Measurements from ENCODE around the gene PPIB.

Gene PPIB

DNA sequence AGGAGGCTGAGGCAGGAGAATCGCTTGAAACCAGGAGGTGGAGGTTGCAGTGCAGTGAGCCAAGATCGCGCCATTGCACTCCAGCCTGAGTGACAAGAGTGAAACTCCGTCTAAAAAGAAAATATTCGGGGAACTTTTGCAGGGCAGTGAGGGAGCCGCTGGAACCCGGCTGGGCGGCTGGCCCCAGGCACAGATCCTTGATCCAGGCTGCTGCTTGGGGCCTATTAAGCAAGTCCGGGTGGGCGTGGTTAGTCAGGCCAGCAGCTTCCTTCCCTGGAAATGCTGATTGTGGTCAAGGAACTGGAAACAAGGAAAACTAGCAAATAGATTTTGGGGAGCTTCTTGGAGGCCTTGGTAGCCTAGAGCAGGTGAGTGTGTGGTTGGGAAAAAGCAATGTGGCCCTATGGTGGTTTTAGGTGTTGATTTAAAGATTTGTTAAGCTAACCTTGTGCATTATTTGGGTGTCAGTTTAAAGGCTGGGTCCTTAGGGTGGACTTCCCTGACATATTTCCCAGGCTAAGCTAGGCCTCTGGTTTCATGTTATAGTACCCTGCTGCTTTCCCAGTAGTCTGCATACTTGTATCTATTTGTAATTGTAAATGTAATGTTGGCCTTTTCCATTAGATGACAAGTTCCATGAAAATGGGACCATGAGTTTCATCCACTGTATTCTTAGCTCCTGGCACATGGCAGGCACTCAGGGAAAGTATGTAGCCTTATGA lies 29.0 kb downstream of the PPIB start:
- no peak for DNase-seq
- H3K79me2 ChIP-seq (ENCODE audit: control insufficient read depth, insufficient read depth, low read length) = no peaks in the 10 kb centered on the region
- H3K18ac ChIP-seq (ENCODE audit: low read length) = no peak overlapping the region
- no CpG with 5 or more reads among the region's 10 CpGs for WGBS (ENCODE audit: extremely low coverage, insufficient coverage, low lambda C conversion rate)
- no peak overlapping the region for H2BK120ac ChIP-seq (ENCODE audit: low read depth, low read length)
- no peak overlapping the region for H3K4ac ChIP-seq (ENCODE audit: low read depth, low read length)
- H4K5ac ChIP-seq (ENCODE audit: low read length) = no peak overlapping the region
- H4K8ac ChIP-seq (ENCODE audit: low read depth, low read length) = no peak overlapping the region
- no peak overlapping the region for H2AK5ac ChIP-seq (ENCODE audit: low read length)
- no peak overlapping the region for H2BK5ac ChIP-seq (ENCODE audit: low read length)
- no peaks in the 10 kb centered on the region for H3K27me3 ChIP-seq (ENCODE audit: insufficient read depth, low read length, poor library complexity)
- H3K27ac ChIP-seq (ENCODE audit: low read depth, low read length) = no peak overlapping the region
- no peak overlapping the region for H3K4me2 ChIP-seq (ENCODE audit: low read length)
- H2BK15ac ChIP-seq (replicated peaks; ENCODE audit: low read depth) = no peak overlapping the region
- H3K9ac ChIP-seq (ENCODE audit: low read length) = no peak overlapping the region
- no peak overlapping the region for H3K23ac ChIP-seq (ENCODE audit: low read length)
- H3K79me1 ChIP-seq (ENCODE audit: low read length) = no peaks in the 10 kb centered on the region
- H3K36me3 ChIP-seq (ENCODE audit: control insufficient read depth, insufficient read depth, low read length) = peaks cover 22% of the 10 kb centered on the region
- no peaks in the 10 kb centered on the region for H3K4me1 ChIP-seq (ENCODE audit: control insufficient read depth, low read depth, low read length)
- H3K4me3 ChIP-seq (ENCODE audit: low read length) = no peak overlapping the region
- no peak overlapping the region for H3K56ac ChIP-seq (ENCODE audit: low read length)

DNA sequence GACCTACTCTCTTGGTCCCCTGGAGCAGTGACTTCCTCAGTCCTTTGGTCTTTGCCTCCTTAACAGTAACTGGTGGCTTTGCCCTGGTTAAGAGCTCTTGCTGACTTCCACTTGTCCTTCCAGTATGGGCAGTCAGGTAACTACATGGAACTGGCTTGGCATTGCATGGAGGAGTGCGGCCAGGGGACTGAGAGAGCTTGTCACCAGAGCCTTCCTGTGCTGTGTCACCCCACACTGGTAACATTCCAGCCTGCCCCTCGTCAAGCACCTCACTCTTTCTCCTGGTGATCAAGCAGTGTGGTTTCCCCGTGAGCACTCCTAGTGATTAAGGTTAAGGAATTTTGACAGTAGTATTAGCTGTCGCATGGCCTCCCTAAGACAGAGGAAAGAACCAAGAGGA lies 30.6 kb downstream of the PPIB start:
- H3K9ac ChIP-seq (ENCODE audit: low read length) = no peak overlapping the region

DNA sequence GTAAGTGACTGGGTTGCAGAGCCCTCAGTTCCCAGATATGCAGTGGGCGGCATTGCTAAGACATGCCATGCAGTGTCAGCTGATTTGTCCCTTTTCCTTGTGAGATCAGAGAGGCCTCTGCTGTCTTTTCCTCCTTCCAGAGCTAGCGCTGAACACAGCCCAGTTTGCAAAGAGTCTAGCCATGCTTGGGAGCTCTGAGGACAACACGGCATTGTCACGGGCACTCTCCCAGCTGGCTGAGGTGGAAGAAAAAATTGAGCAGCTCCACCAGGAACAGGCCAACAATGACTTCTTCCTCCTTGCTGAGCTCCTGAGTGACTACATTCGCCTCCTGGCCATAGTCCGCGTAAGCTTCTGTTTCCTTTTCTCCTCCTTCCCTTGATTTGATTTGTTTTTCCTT lies 31.3 kb downstream of the PPIB start:
- H2BK120ac ChIP-seq (ENCODE audit: low read depth, low read length) = no peak overlapping the region
- H3K18ac ChIP-seq (ENCODE audit: low read length) = no peak overlapping the region
- H2AK5ac ChIP-seq (ENCODE audit: low read length) = no peak overlapping the region
- no peak for DNase-seq
- H3K27ac ChIP-seq (ENCODE audit: low read depth, low read length) = no peak overlapping the region
- no peaks in the 10 kb centered on the region for H3K79me2 ChIP-seq (ENCODE audit: control insufficient read depth, insufficient read depth, low read length)
- no peak overlapping the region for H3K9ac ChIP-seq (ENCODE audit: low read length)
- H4K8ac ChIP-seq (ENCODE audit: low read depth, low read length) = no peak overlapping the region
- H3K4me1 ChIP-seq (ENCODE audit: control insufficient read depth, low read depth, low read length) = no peaks in the 10 kb centered on the region
- H3K36me3 ChIP-seq (ENCODE audit: control insufficient read depth, insufficient read depth, low read length) = peaks cover 20% of the 10 kb centered on the region
- H3K4me2 ChIP-seq (ENCODE audit: low read length) = no peak overlapping the region
- H3K79me1 ChIP-seq (ENCODE audit: low read length) = no peaks in the 10 kb centered on the region
- no peak overlapping the region for H3K56ac ChIP-seq (ENCODE audit: low read length)
- H4K5ac ChIP-seq (ENCODE audit: low read length) = no peak overlapping the region
- no peak overlapping the region for H3K4ac ChIP-seq (ENCODE audit: low read depth, low read length)
- H3K4me3 ChIP-seq (ENCODE audit: low read length) = no peak overlapping the region
- no peaks in the 10 kb centered on the region for H3K27me3 ChIP-seq (ENCODE audit: insufficient read depth, low read length, poor library complexity)
- no peak overlapping the region for H2BK15ac ChIP-seq (replicated peaks; ENCODE audit: low read depth)
- H3K23ac ChIP-seq (ENCODE audit: low read length) = no peak overlapping the region
- no CpG with 5 or more reads among the region's 7 CpGs for WGBS (ENCODE audit: extremely low coverage, insufficient coverage, low lambda C conversion rate)
- no peak overlapping the region for H2BK5ac ChIP-seq (ENCODE audit: low read length)

More for the DNA sequence above, 30.6 kb downstream of the PPIB start:
- no peak for DNase-seq
- Histone ChIP-seq H3K23ac (ENCODE audit: low read length) (no peak overlapping the region), H3K18ac (ENCODE audit: low read length) (no peak overlapping the region), H3K56ac (ENCODE audit: low read length) (no peak overlapping the region), H3K79me2 (ENCODE audit: control insufficient read depth, insufficient read depth, low read length) (no peaks in the 10 kb centered on the region), H3K4ac (ENCODE audit: low read depth, low read length) (no peak overlapping the region), H3K4me3 (ENCODE audit: low read length) (no peak overlapping the region), H2AK5ac (ENCODE audit: low read length) (no peak overlapping the region), H2BK5ac (ENCODE audit: low read length) (no peak overlapping the region), H3K36me3 (ENCODE audit: control insufficient read depth, insufficient read depth, low read length) (peaks cover 26% of the 10 kb centered on the region), H4K5ac (ENCODE audit: low read length) (no peak overlapping the region), H3K79me1 (ENCODE audit: low read length) (no peaks in the 10 kb centered on the region), H2BK15ac (replicated peaks; ENCODE audit: low read depth) (no peak overlapping the region), H2BK120ac (ENCODE audit: low read depth, low read length) (no peak overlapping the region), H3K4me1 (ENCODE audit: control insufficient read depth, low read depth, low read length) (no peaks in the 10 kb centered on the region), H3K27ac (ENCODE audit: low read depth, low read length) (no peak overlapping the region), H3K4me2 (ENCODE audit: low read length) (no peak overlapping the region), H3K27me3 (ENCODE audit: insufficient read depth, low read length, poor library complexity) (no peaks in the 10 kb centered on the region), H4K8ac (ENCODE audit: low read depth, low read length) (no peak overlapping the region)
- no CpG with 5 or more reads among the region's 4 CpGs for WGBS (ENCODE audit: extremely low coverage, insufficient coverage, low lambda C conversion rate)

DNA sequence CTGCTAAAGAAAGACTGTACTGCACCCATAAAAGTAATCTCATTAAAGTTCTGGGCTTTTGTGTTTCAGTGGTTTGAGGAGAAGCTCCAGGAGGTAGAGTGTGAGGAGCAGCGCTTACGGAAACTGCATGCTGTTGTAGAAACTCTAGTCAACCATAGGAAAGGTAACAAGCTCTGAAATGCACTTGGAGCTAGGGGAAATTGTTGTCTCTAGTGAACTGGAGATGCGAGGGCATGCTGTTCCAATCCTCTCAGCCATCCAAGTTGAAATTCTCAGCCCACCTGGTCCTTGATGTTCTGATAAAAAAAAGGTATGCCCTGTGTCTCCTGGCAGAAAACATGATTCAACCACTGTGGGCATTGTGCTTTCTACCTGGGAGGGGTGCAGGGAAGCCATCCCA lies 32.7 kb downstream of the PPIB start:
- Histone ChIP-seq H2AK5ac (ENCODE audit: low read length) (no peak overlapping the region), H3K36me3 (ENCODE audit: control insufficient read depth, insufficient read depth, low read length) (peaks cover 17% of the 10 kb centered on the region), H2BK5ac (ENCODE audit: low read length) (no peak overlapping the region), H3K27ac (ENCODE audit: low read depth, low read length) (no peak overlapping the region), H4K8ac (ENCODE audit: low read depth, low read length) (no peak overlapping the region), H3K18ac (ENCODE audit: low read length) (no peak overlapping the region), H3K9ac (ENCODE audit: low read length) (no peak overlapping the region), H3K56ac (ENCODE audit: low read length) (no peak overlapping the region), H3K23ac (ENCODE audit: low read length) (no peak overlapping the region), H3K4me2 (ENCODE audit: low read length) (no peak overlapping the region), H3K4ac (ENCODE audit: low read depth, low read length) (no peak overlapping the region), H2BK120ac (ENCODE audit: low read depth, low read length) (no peak overlapping the region), H3K79me1 (ENCODE audit: low read length) (no peaks in the 10 kb centered on the region), H3K4me3 (ENCODE audit: low read length) (no peak overlapping the region), H2BK15ac (replicated peaks; ENCODE audit: low read depth) (no peak overlapping the region), H4K5ac (ENCODE audit: low read length) (no peak overlapping the region), H3K4me1 (ENCODE audit: control insufficient read depth, low read depth, low read length) (no peaks in the 10 kb centered on the region), H3K79me2 (ENCODE audit: control insufficient read depth, insufficient read depth, low read length) (no peaks in the 10 kb centered on the region), H3K27me3 (ENCODE audit: insufficient read depth, low read length, poor library complexity) (no peaks in the 10 kb centered on the region)
- no peak for DNase-seq
- no CpG with 5 or more reads among the region's 3 CpGs for WGBS (ENCODE audit: extremely low coverage, insufficient coverage, low lambda C conversion rate)

DNA sequence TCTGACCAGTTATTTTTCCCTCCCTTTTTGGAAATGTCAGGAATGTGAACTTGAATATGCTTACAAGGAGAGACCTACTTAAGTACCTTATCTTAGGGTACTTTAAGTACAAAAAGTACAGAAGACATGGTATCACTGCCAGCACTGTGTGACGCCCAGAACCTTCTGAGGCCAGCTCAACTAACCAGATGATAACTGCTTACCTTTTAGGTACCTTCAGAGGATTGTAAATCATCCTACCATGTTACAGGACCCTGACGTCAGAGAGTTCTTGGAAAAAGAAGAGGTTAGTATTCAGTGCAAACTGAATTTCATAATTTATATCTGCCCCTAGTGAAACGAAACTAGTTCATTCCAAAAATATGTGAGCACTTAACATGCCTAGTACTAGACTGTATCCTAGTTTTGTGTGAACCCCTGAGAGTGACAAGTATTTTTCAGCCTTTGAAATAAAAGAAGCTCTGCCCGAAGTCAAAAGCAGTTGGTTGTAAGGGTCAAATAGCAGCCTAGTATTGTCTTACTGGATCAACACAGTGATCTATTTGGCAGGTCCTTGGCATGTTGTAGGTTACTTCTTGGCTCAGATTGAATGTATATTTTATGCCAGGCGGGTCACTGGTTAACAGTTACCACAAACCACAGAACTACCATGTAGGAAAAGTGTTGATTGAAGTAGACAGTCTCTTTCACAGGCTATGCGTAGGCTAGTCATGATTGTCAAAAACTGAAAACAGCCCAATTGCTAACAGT lies 35.1 kb downstream of the PPIB start:
- Histone ChIP-seq H2BK5ac (ENCODE audit: low read length) (no peak overlapping the region), H3K23ac (ENCODE audit: low read length) (no peak overlapping the region), H3K18ac (ENCODE audit: low read length) (no peak overlapping the region), H3K27ac (ENCODE audit: low read depth, low read length) (no peak overlapping the region), H3K36me3 (ENCODE audit: control insufficient read depth, insufficient read depth, low read length) (peaks cover 13% of the 10 kb centered on the region), H4K8ac (ENCODE audit: low read depth, low read length) (no peak overlapping the region), H3K79me1 (ENCODE audit: low read length) (no peaks in the 10 kb centered on the region), H3K79me2 (ENCODE audit: control insufficient read depth, insufficient read depth, low read length) (no peaks in the 10 kb centered on the region), H2BK120ac (ENCODE audit: low read depth, low read length) (no peak overlapping the region), H3K4me1 (ENCODE audit: control insufficient read depth, low read depth, low read length) (no peaks in the 10 kb centered on the region), H3K56ac (ENCODE audit: low read length) (no peak overlapping the region), H3K4ac (ENCODE audit: low read depth, low read length) (no peak overlapping the region), H3K4me2 (ENCODE audit: low read length) (no peak overlapping the region), H2AK5ac (ENCODE audit: low read length) (no peak overlapping the region), H3K4me3 (ENCODE audit: low read length) (no peak overlapping the region), H3K9ac (ENCODE audit: low read length) (no peak overlapping the region), H2BK15ac (replicated peaks; ENCODE audit: low read depth) (no peak overlapping the region), H4K5ac (ENCODE audit: low read length) (no peak overlapping the region), H3K27me3 (ENCODE audit: insufficient read depth, low read length, poor library complexity) (no peaks in the 10 kb centered on the region)
- no CpG with 5 or more reads among the region's 6 CpGs for WGBS (ENCODE audit: extremely low coverage, insufficient coverage, low lambda C conversion rate)
- no peak for DNase-seq

Measured in mesendoderm (in vitro differentiated cells).